WERI-Rb-1 (cell line): ENCODE measurements around the gene THRB.

Experiments
- DNase-seq: peaks from one replicate; pipeline ENCODE4 v3.0.0-alpha.2; 2020
- H3K27ac ChIP-seq: fragments of 250-450 bp; sonication (Bioruptor Pico); 2 replicates; pipeline ENCODE4 v1.5.1; 2020; ENCODE audit warnings: mild to moderate bottlenecking, moderate library complexity
- H3K27me3 ChIP-seq: fragments of 250-450 bp; sonication (Bioruptor Pico); 2 replicates; pipeline ENCODE4 v1.5.1; 2021; ENCODE audit warnings: mild to moderate bottlenecking, low read depth, moderate library complexity; ENCODE audit not compliant: insufficient read depth, severe bottlenecking
- H3K36me3 ChIP-seq: fragments of 250-450 bp; sonication (Bioruptor Pico); 2 replicates; pipeline ENCODE4 v1.5.1; 2020; ENCODE audit warnings: mild to moderate bottlenecking, moderate library complexity
- H3K4me3 ChIP-seq: 2 replicates; pipeline ENCODE4 v1.5.1; 2011; ENCODE audit warnings: low read depth, mild to moderate bottlenecking, control low read depth, low read length
- H3K9me3 ChIP-seq: fragments of 250-450 bp; sonication (Bioruptor Pico); 2 replicates; pipeline ENCODE4 v1.5.1; 2021; ENCODE audit warnings: mild to moderate bottlenecking, moderate library complexity; ENCODE audit not compliant: severe bottlenecking
- CTCF ChIP-seq: IDR thresholded peaks from 2 replicates; pipeline ENCODE4 v1.5.1; 2011; ENCODE audit warnings: low read depth, mild to moderate bottlenecking, control low read depth, inconsistent platforms, low read length

Gene THRB

GRCh38 chr3:24299806-24300626, 194.6 kb downstream of the THRB start:
- H3K36me3 ChIP-seq, result no peaks in the 10 kb centered on the region
- H3K9me3 ChIP-seq, result no peaks in the 10 kb centered on the region
- no peak for DNase-seq
- no peaks in the 10 kb centered on the region for H3K27me3 ChIP-seq
- no peak overlapping the region for H3K4me3 ChIP-seq
- no peak for TF ChIP-seq CTCF
- no peak overlapping the region for H3K27ac ChIP-seq

GRCh38 chr3:24299246-24299805, 195.3 kb downstream of the THRB start:
- no peak overlapping the region for H3K4me3 ChIP-seq
- no peak overlapping the region for H3K27ac ChIP-seq
- no peak for TF ChIP-seq CTCF

GRCh38 chr3:24296441-24297205, 198.0 kb downstream of the THRB start:
- H3K9me3 ChIP-seq, result no peaks in the 10 kb centered on the region
- H3K36me3 ChIP-seq, result no peaks in the 10 kb centered on the region
- DNase-seq, result no peak
- no peak overlapping the region for H3K4me3 ChIP-seq
- TF ChIP-seq CTCF, result no peak
- H3K27ac ChIP-seq, result no peak overlapping the region
- no peaks in the 10 kb centered on the region for H3K27me3 ChIP-seq

More at GRCh38 chr3:24299246-24299805, 195.3 kb downstream of the THRB start:
- H3K36me3 ChIP-seq, result no peaks in the 10 kb centered on the region
- no peak for DNase-seq
- no peaks in the 10 kb centered on the region for H3K9me3 ChIP-seq
- no peaks in the 10 kb centered on the region for H3K27me3 ChIP-seq

GRCh38 chr3:24294150-24294549, 200.5 kb downstream of the THRB start:
- Histone ChIP-seq H3K4me3 (no peak overlapping the region), H3K9me3 (no peaks in the 10 kb centered on the region), H3K36me3 (no peaks in the 10 kb centered on the region), H3K27me3 (no peaks in the 10 kb centered on the region), H3K27ac (no peak overlapping the region)
- no peak for TF ChIP-seq CTCF
- DNase-seq, result no peak

GRCh38 chr3:24291646-24292045, 203.0 kb downstream of the THRB start:
- Histone ChIP-seq H3K36me3 (no peaks in the 10 kb centered on the region), H3K4me3 (no peak overlapping the region), H3K9me3 (no peaks in the 10 kb centered on the region), H3K27ac (no peak overlapping the region), H3K27me3 (no peaks in the 10 kb centered on the region)
- no peak for TF ChIP-seq CTCF
- no peak for DNase-seq
